ENCODE data around the gene NEDD4.

DNA sequence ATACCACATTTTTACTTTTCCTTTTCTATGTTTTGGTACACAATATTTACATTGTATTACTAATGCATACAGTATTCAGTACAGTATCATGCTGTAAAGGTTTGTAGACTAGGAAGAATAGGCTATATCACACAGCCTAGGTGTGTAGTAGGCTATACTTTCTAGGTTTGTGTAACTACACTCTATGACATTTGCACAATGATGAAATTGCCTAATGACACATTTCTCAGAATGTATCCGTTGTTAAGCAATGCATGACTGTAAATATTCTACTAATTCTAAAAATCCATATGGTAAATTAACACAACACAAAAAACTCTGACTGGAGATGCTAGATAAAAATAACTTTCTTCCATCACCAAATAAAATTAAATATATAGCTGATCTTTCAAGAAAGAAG lies 16.2 kb downstream of the NEDD4 start:
- TF ChIP-seq CTCF (IDR thresholded peaks at IDR 0.05; ENCODE audit: low read depth, low read length, poor library complexity, severe bottlenecking) (no peak), EZH2phosphoT487 (IDR thresholded peaks at IDR 0.05; ENCODE audit: borderline replicate concordance, low read length) (no peak)
